Medulla oblongata (tissue), 1 donor: ENCODE results near the gene RNASE12.
"Not testable (repeated sequence)": the region's sequence is repeated elsewhere in the genome, so short reads cannot be mapped to it uniquely, and the experiment has no call there.

Source experiments
- DNase-seq: peaks from one replicate; pipeline ENCODE4 v3.0.0-alpha.2; 2015; ENCODE audit errors: extremely low spot score

RNASE12 gene

GRCh38 chr14:20583142-20583541 is 8.0 kb downstream of the RNASE12 start:
- DNase-seq: no peak

- DNase-seq: no peak
Measured at GRCh38 chr14:20580242-20580641, 10.9 kb downstream of the RNASE12 start.

- no peak for DNase-seq
Measured at GRCh38 chr14:20578784-20579502, 12.2 kb downstream of the RNASE12 start.

- no peak for DNase-seq
Measured at GRCh38 chr14:20578325-20578724, 12.9 kb downstream of the RNASE12 start.

- DNase-seq: not testable (repeated sequence)
Measured at GRCh38 chr14:20572382-20572990, 18.7 kb downstream of the RNASE12 start.

- not testable (repeated sequence) for DNase-seq
Measured at GRCh38 chr14:20570720-20571119, 20.5 kb downstream of the RNASE12 start.

- not testable (repeated sequence) for DNase-seq
Measured at GRCh38 chr14:20569865-20570264, 21.3 kb downstream of the RNASE12 start.

- DNase-seq: no peak
Measured at GRCh38 chr14:20569066-20569465, 22.1 kb downstream of the RNASE12 start.

GRCh38 chr14:20568393-20568792 is 22.8 kb downstream of the RNASE12 start:
- DNase-seq: no peak

GRCh38 chr14:20567199-20567598 is 24.0 kb downstream of the RNASE12 start:
- not testable (repeated sequence) for DNase-seq

- no peak for DNase-seq
Measured at GRCh38 chr14:20564501-20564997, 26.6 kb downstream of the RNASE12 start.

- no peak for DNase-seq
Measured at GRCh38 chr14:20563971-20564370, 27.2 kb downstream of the RNASE12 start.

- no peak for DNase-seq
Measured at GRCh38 chr14:20560961-20561360, 30.2 kb downstream of the RNASE12 start, which contains the start of gene RNASE9. Gene RNASE9 (minus strand): TSS chr14:20561047.

- DNase-seq: no peak
Measured at GRCh38 chr14:20559461-20559904, 31.7 kb downstream of the RNASE12 start.

GRCh38 chr14:20557212-20557542 is 34.0 kb downstream of the RNASE12 start:
- DNase-seq: no peak

GRCh38 chr14:20556500-20557211 is 34.5 kb downstream of the RNASE12 start:
- DNase-seq: no peak

- DNase-seq: no peak
Measured at GRCh38 chr14:20555845-20556244, 35.3 kb downstream of the RNASE12 start.

- no peak for DNase-seq
Measured at GRCh38 chr14:20553024-20553423, 38.2 kb downstream of the RNASE12 start.

- DNase-seq: no peak
Measured at GRCh38 chr14:20551606-20552005, 39.6 kb downstream of the RNASE12 start.

GRCh38 chr14:20550926-20551325 is 40.2 kb downstream of the RNASE12 start:
- DNase-seq: no peak

GRCh38 chr14:20548414-20549158 is 42.6 kb downstream of the RNASE12 start:
- no peak for DNase-seq

GRCh38 chr14:20546877-20547276 is 44.3 kb downstream of the RNASE12 start:
- DNase-seq: no peak
